ENCODE results near the gene CBX3. TPM values are rescaled to one million over a fixed set of nuclear protein-coding genes. Genes with fewer than 3 reads are reported as not detected.

Gene CBX3
- total and polyA plus RNA-seq, 2 donors (not counting 1 experiment from before 2014, with no cell fraction given): 105 to 136 TPM

- H3K9ac ChIP-seq (ENCODE audit: insufficient read depth, low read length): peak overlapping the region; percentile 4
- H2AFZ ChIP-seq (ENCODE audit: low read length): no peak overlapping the region
- H4K20me1 ChIP-seq (ENCODE audit: control insufficient read depth, extremely low read depth, insufficient read depth, low read length): peaks cover 10% of the 10 kb centered on the region
- H3K27ac ChIP-seq (ENCODE audit: insufficient read depth, low read length): no peak overlapping the region
- H3K27me3 ChIP-seq (ENCODE audit: control insufficient read depth, insufficient read depth, low read length): no peaks in the 10 kb centered on the region
- H3K36me3 ChIP-seq (ENCODE audit: control insufficient read depth, insufficient read depth, low read length): peaks cover 2% of the 10 kb centered on the region
- peak overlapping the region; percentile 82 for H3K4me2 ChIP-seq (ENCODE audit: extremely low read depth, insufficient read depth, low read length)
- DNase-seq (ENCODE audit: low read depth in 2 of 2): peak in 1 of 2 donors; percentile 55
- H3K4me3 ChIP-seq (replicated peaks in 1 of 4; ENCODE audit: control extremely low read depth in 1 of 4, insufficient read depth in 1 of 4, low read depth in 3 of 4, low read length in 4 of 4): peak overlapping the region; percentile 87 to 99 (median 92)
- H3K4me1 ChIP-seq (ENCODE audit: control insufficient read depth, extremely low read depth, insufficient read depth, low read length): peaks cover 10% of the 10 kb centered on the region
- H3K9me3 ChIP-seq (ENCODE audit: control insufficient read depth, insufficient read depth, low read depth, low read length): no peaks in the 10 kb centered on the region
- H3K79me2 ChIP-seq (ENCODE audit: control insufficient read depth, insufficient read depth, low read length): peaks cover 89% of the 10 kb centered on the region
- no peak for TF ChIP-seq EZH2 (IDR thresholded peaks at IDR 0.05; ENCODE audit: low read length, missing control alignments)
- peak in 1 of 2 donors; percentile 65 for TF ChIP-seq CTCF (conservative IDR thresholded peaks at IDR 0.05 in 1 of 2, IDR thresholded peaks at IDR 0.05 in 1 of 2; ENCODE audit: low read depth in 1 of 2, low read length in 2 of 2)
Observed at GRCh38 chr7:26198133-26198780, 3.3 kb upstream of the CBX3 start.

- Histone ChIP-seq H3K9ac (ENCODE audit: insufficient read depth, low read length) (peak overlapping the region; percentile 95), H3K27ac (ENCODE audit: insufficient read depth, low read length) (peak overlapping the region; percentile 98), H3K79me2 (ENCODE audit: control insufficient read depth, insufficient read depth, low read length) (peaks cover 89% of the 10 kb centered on the region), H2AFZ (ENCODE audit: low read length) (no peak overlapping the region), H3K36me3 (ENCODE audit: control insufficient read depth, insufficient read depth, low read length) (peaks cover 2% of the 10 kb centered on the region), H3K4me1 (ENCODE audit: control insufficient read depth, extremely low read depth, insufficient read depth, low read length) (peaks cover 10% of the 10 kb centered on the region), H3K27me3 (ENCODE audit: control insufficient read depth, insufficient read depth, low read length) (no peaks in the 10 kb centered on the region), H3K4me2 (ENCODE audit: extremely low read depth, insufficient read depth, low read length) (peak overlapping the region; percentile 64), H4K20me1 (ENCODE audit: control insufficient read depth, extremely low read depth, insufficient read depth, low read length) (peaks cover 10% of the 10 kb centered on the region), H3K9me3 (ENCODE audit: control insufficient read depth, insufficient read depth, low read depth, low read length) (no peaks in the 10 kb centered on the region), H3K4me3 (replicated peaks in 1 of 4; ENCODE audit: control extremely low read depth in 1 of 4, insufficient read depth in 1 of 4, low read depth in 3 of 4, low read length in 4 of 4) (peak overlapping the region; percentile 87 to 99 (median 92))
- TF ChIP-seq EZH2 (IDR thresholded peaks at IDR 0.05; ENCODE audit: low read length, missing control alignments) (no peak), CTCF (conservative IDR thresholded peaks at IDR 0.05 in 1 of 2, IDR thresholded peaks at IDR 0.05 in 1 of 2; ENCODE audit: low read depth in 1 of 2, low read length in 2 of 2) (no peak)
- no peak for DNase-seq (ENCODE audit: low read depth in 2 of 2)
Observed at GRCh38 chr7:26198781-26199169, 2.8 kb upstream of the CBX3 start.

- Histone ChIP-seq H3K79me2 (ENCODE audit: control insufficient read depth, insufficient read depth, low read length) (peaks cover 89% of the 10 kb centered on the region), H3K4me3 (replicated peaks in 1 of 4; ENCODE audit: control extremely low read depth in 1 of 4, insufficient read depth in 1 of 4, low read depth in 3 of 4, low read length in 4 of 4) (peak overlapping the region; percentile 87 to 99 (median 92)), H3K9me3 (ENCODE audit: control insufficient read depth, insufficient read depth, low read depth, low read length) (no peaks in the 10 kb centered on the region), H4K20me1 (ENCODE audit: control insufficient read depth, extremely low read depth, insufficient read depth, low read length) (peaks cover 10% of the 10 kb centered on the region), H3K4me1 (ENCODE audit: control insufficient read depth, extremely low read depth, insufficient read depth, low read length) (peaks cover 10% of the 10 kb centered on the region), H3K27ac (ENCODE audit: insufficient read depth, low read length) (peak overlapping the region; percentile 98), H3K27me3 (ENCODE audit: control insufficient read depth, insufficient read depth, low read length) (no peaks in the 10 kb centered on the region), H3K36me3 (ENCODE audit: control insufficient read depth, insufficient read depth, low read length) (peaks cover 2% of the 10 kb centered on the region), H2AFZ (ENCODE audit: low read length) (no peak overlapping the region), H3K9ac (ENCODE audit: insufficient read depth, low read length) (peak overlapping the region; percentile 95), H3K4me2 (ENCODE audit: extremely low read depth, insufficient read depth, low read length) (peak overlapping the region; percentile 64)
- TF ChIP-seq CTCF (conservative IDR thresholded peaks at IDR 0.05 in 1 of 2, IDR thresholded peaks at IDR 0.05 in 1 of 2; ENCODE audit: low read depth in 1 of 2, low read length in 2 of 2) (no peak), EZH2 (IDR thresholded peaks at IDR 0.05; ENCODE audit: low read length, missing control alignments) (no peak)
- DNase-seq (ENCODE audit: low read depth in 2 of 2): peak; percentile 36 to 57
Observed at GRCh38 chr7:26199301-26200037, 2.1 kb upstream of the CBX3 start.

Measured in fibroblast of lung (primary cell).